GM21619 (cell line): Measurements from ENCODE around the gene AFF3.
"Not testable (repeated sequence)": the region's sequence is repeated elsewhere in the genome, so short reads cannot be mapped to it uniquely, and the experiment has no call there.

Source experiments
- ATAC-seq: cut with Tn5 transposase; IDR thresholded peaks from one replicate; pipeline ENCODE4 v1.9.1; 2021; ENCODE audit not compliant: unreplicated experiment

The AFF3 gene

DNA sequence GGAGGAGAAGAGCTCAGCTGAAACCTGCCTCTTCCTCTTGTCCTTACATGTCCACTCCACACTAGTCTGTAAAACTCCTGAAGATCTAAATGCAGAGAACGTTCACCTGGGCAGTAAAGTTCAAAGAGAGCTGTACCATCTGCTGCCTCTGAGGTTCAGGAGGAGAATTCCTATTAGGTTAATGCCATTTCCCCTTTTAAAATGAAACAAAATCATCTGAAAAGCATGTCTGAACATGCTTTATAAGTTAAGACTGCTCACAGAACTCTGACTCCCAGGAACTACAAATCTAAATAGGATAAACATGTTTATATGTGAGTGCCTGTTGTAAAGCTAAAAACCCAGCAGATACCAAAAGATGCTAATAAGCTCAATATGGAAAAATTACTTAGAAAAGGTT lies 164.4 kb downstream of the AFF3 start:
- ATAC-seq = no peak

DNA sequence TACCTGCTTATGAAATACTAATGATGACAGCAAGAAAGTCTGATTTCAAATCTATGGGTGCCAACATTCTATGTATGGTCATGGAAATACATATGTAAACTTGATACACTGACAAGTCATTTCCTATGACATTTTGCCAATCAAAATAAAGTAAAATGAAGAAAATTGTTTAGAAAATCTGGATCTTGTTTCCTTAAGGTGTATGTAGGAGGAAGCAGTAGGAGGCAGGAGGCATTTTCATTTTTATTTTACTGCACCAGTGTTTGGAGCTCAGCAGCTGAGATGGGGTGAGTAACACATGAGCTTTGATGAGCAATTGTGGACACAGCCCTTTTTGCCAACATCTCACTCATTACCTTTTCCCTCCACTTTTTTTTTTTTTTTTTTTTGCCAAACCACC lies 167.0 kb downstream of the AFF3 start:
- ATAC-seq = no peak

DNA sequence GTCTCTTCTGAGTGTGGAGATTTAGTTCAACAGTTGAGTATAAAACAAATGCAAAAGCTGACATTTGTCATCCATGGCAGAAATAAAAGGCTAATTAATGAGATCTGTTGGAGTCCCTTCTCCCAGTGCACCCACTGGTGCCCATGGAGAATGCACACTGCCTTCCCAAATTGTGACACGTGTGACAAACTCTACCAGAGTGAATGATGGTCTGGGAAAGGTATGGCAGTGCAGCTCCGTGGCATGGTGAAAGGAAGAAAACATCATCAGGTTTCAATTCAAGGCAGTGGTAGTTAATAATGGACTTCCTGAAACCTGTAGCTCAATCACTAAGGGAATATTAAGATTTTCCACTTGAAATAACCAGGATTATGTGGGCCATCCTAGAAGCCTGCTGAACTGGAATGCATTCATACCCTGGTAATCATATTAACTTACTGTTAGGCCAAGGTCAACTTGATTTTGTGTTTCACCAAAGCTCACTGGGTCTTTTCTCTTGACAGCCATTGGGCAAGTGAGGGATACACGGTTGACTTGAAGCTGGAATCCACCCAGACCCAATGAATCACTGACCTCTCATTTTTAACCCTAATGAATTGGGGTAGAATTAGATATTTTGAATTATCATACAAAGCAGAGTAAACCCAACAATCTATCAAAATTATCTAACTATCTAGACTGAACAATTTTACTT lies 167.6 kb downstream of the AFF3 start:
- no peak for ATAC-seq

DNA sequence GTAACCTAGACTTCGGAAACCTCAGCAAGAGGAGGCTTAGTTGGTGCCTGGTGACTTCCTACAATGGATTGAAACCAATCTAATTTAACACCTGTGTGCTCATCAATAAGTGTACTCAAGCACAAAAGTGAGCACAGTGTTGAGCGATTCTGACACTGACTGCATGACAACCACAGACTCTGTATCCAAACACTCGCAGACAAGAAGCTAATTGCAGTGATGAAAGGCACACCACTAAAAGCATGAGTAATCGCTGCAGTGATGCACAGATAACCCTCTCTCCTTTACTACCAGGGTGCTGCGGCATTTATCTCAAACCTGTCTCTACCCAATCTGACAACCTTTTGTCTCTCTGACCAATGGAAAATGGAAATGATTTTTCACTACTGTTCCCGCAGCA lies 168.1 kb downstream of the AFF3 start:
- ATAC-seq = no peak

DNA sequence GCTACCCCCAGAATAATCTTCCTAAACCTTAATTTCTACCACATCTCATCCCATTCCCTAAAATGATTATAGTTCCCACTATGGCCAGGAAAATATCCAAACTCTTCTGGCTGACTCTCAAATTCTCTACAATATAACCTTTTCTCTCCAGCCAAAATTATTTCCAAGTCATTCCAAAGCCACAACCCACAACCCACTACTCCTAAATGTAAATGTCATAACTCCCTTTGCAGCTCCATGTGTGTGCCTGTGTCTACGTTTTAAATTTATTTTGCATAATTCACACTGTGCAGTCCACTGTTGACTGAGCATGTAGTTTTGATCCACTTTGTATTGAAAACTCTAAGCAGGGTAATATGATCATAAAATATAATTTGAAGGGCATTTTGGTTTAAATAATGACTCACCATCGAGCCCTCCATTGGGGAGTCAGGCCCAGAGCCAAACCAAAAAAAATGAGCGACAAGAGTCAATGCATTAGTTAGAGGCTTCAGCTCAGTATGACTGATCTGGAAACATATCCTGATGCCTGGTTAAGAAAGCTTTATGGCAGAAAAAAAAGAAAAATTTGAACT lies 171.0 kb downstream of the AFF3 start:
- no peak for ATAC-seq

DNA sequence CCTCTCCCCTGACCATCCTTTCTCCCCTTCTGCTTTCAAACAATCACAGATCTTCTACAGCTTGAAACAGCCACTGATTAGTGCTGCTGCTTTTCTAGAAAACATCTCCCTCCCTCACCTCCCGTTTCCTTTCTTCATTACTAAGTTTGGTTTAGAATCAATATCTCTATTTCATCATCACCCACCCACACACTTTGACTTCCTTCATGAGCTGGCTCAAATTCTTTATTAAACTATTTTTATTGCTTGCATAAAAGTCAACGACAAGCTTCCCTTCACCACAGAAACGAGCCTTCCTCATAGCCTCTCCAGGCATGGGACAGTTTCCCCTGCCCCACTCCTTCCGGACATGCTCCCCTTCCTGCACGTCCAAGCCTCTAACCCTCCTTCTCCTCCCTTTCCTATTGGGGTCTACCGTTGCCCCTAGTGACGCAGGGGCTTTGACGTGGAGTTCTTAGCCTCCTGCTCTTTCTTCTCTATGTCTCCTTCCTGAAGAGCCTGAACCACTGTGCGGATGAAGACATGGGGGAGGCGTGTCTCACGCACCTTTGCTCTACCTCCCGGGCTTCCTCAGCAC lies 172.0 kb downstream of the AFF3 start:
- no peak for ATAC-seq

DNA sequence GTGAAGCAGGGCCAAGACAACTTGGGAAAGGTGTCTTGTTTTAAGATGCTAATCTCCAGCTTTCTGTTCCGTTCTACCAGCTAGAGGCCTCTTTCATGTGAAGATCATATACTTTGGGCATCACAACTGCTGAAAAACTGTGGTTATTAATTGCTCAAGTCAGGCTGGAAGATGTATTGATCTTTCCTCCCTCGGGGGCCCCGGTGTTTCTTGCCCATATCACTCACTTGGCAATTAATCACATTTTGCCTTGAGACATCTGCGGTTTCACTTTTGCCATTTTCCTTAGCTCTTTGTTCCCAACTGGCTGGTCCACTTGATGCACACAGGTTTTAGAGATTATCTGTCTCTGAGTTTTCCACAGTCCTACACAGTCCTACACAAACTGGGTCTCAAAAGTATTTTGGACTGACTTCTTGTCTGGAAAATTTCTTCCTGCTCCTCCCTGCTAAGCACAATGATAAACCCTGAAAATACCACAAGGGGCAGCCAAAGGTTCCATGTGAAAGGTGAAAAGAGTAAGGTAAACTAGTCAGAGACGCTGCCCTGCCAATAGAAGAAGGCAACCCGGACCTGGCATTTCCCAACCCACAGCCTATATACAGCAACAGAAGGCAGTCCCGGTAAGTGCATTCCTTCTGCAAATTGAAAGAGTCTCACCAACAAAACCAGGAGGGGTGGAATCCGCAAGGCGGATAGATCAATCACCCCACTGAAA lies 181.0 kb downstream of the AFF3 start:
- ATAC-seq = no peak

DNA sequence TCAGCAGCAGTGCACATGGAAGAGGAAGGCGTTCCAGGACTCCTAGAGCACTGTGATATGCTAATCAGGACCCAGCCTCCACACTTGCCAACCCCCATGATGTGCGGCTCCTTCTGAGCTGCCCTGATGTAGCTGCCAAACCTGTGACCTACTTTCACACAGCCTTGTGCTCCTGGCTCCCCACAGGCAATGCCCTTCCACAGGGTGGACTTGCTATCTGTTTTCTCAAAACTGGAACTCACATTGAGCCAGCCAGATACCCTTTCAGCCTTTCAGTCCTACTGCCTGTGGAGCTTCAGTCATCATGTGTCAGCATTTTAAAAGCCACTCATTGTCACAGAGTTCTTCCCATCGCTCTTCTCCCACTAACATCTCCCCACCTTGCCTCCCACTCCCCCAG lies 181.6 kb downstream of the AFF3 start:
- ATAC-seq = no peak

DNA sequence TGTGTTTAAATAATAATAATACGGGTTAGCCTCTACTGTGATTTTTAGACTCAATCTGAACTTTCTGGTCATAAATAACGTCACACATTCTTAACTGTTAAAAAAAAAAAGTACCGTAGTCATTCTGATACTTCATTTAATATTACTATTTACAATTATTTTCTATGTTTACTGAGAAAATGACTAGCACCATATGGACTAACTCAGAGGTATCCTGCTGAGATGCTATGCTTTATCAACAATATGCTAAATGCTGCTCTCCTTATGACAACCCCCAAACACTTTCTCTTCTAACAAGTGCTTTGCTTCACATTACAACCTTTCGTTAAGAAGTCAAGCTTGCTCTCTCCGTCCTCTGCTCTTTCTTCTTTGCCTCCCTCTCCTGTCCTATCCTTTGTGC lies 182.1 kb downstream of the AFF3 start:
- no peak for ATAC-seq

DNA sequence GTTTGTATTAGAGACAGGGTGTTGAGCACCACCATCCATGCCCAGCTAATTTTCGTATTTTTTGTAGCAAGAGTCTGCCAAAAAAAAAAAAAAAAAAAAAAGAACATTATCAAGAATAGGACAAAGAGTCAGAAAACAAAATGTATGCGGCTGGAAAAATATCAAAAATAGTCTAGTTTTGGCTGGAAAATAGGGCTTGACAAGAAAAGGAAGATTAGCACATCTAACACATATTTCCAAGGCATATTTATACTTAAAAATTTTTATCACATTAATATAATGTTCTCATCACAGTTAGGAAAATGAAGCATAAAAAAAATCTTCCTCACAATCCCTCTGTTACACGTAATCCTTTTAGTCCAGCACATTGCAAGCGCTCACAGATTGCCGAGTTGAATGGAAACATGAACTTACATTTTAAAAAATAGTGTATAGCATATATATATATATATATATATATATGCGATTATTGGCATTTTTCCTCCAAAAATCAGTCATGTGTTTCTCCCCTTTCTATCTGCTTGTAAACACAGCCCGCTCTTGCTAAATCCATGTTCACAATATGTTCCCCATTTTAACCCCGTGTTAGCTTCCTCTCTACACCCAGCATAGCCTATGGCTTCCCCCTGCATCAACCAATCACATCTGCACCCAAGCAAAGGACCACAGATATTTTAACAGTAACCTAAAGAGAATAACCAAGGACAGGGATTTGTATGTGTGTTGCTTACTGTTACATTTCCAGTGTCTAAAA lies 183.0 kb downstream of the AFF3 start:
- no peak for ATAC-seq

DNA sequence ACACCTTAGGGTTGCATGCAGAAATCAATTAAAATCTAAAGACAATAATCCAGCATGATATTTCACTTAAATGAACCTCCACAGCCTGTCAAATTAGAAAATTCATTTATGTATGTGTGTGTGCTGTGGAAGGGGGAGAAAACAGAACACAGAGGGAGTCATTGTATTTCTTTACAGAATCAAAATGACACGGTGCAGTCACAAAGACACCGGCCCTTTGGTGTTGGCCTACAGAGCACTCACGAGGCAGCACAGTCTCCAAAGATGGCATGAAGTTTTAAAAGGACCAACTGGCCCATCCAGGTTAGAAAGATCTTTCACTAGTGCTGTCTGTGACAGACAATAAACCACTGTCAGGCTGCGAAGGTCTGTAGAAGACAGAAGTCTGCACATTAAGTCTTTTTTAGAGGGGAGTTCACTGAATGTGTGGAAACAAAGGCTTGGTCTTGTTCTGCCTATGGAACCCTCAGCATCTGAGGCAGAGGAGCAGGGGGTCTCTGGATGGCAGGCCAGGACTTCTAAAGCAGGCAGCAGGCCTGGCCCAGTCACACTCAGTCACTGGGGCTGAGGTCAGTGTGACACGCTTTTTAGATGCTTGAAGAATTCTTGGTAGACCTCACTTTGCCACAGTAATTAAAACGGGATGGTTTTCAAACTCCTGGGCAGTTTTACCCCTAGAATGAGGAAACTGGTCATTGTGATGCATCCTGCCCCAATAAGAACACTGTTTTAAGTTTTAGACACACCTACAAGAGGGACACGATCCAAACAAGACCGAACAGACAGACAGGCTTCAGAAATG lies 184.9 kb downstream of the AFF3 start:
- no peak for ATAC-seq

DNA sequence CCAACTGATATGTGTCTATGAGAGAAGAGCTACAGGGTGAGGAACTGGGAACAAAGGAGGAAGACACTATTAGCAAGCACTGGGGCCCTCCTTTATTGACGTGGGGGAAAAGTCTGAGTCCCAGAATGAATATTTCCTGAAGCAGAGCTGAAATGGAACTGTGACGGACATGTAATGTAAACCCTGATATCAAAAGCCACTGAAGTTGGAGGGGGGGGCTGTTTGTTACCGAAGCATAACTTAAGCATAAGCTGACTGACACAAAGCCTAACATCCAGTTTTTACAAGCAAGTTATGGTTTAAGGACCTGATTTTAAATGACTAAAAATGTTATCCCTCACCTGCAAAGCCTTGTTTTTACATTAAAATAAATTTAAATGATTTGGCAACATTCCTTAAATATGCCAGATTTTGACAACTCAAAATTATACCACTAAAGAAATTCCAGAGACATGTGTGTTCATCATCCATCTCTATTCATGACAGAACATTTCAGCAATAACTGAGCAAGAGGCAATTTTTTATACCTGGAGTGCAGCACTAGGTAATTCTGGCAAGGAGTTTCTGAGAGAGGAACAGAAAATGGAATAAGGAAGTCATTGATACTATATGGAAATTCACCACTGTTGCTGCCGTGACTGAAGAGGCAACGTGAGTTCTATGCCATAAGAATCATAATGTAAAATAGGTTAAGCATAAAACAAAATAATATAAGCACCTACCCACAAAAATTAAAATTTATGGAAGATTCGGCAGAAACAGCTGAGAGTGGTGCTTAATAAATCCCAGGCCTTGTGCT lies 186.0 kb downstream of the AFF3 start:
- no peak for ATAC-seq

DNA sequence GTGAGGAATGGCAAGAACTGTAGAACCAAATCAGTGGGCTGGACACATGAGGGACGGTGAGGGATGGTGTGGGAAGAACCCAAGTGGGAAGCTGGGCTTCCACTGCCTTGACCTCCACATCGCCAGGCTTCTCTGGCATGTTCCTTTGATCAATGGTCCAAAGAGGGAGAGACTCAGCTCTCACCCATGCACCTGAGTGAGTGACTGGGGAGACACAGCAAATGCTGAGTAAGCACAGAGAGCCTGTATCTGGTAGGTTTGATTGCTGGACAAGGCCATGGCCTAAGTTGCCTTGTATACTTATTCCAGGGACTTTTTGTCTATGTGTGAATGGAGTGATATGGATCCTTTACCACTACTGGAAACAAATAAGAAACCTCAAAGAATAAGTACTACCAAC lies 188.6 kb downstream of the AFF3 start:
- ATAC-seq = no peak

DNA sequence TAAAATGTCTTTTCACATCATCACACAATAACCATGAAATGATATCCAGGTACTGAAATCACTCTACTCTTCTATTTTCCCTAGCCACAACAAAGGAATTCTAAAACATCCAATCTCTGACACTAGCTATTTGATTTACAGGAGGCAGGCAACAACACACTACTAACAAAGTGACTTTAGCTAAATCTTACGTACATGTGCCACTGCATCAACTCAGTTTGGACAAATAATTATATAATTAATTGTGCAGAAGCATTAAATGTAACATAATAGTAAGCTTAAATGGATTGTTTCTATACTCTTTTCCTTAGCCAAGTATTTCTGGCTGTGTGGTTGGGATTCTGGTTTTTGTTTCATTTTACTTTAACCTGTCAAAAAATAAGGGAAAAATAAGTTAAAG lies 192.4 kb downstream of the AFF3 start:
- no peak for ATAC-seq

DNA sequence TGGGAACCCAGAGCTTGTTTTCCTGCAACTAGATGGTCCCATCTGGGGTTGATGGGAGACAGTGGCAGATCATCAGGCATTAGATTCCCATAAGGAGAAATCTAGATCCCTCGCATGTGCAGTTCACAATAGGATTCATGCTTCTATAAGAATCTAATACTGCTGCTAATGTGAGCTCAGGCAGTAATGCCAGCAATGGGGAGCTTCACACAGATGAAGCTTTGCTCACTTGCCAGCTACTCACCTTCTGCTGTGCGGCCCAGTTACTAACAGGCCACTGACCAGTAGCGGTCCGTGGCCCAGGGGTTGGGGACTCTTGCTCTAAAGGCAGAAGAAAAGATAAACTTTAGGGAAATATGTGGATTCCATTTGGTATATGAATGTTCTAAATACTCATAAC lies 192.9 kb downstream of the AFF3 start:
- ATAC-seq = no peak

DNA sequence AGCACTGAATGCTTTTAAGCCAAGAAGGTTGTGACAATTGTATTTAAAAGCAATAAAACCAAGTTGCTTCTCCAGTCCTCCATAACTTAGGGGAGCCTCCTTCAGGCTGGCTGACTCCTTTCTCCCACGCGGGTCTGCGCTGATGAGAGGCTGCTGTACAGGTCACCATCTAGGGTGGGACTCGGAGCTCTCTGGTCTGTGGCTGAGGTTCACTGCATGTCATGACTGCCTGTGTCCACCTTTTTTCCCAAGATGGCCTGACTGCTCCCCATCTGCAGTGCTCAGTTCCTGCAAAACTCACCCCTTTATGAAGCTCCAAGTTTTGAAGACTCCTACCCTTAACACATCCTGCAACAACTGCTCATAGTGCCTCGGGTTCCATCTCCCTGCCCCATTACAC lies 194.4 kb downstream of the AFF3 start:
- no peak for ATAC-seq

DNA sequence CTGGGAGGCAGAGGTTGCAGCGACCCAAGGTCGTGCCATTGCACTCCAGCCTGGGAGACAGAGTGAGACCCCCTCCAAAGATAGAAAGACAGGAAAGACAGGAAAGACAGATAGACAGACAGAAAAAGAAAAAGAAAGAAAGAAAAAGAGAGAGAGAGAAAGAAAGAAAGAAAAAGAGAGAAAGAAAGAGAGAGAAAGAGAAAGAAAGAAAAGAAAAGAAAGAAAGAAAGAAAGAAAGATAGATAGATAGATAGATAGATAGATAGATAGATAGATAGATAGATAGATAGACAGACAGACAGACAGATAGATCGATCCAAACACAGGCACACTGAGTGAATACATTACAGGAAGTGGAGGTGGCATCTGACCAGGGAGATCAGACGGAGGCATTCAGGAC lies 195.0 kb downstream of the AFF3 start:
- ATAC-seq = not testable (repeated sequence)

DNA sequence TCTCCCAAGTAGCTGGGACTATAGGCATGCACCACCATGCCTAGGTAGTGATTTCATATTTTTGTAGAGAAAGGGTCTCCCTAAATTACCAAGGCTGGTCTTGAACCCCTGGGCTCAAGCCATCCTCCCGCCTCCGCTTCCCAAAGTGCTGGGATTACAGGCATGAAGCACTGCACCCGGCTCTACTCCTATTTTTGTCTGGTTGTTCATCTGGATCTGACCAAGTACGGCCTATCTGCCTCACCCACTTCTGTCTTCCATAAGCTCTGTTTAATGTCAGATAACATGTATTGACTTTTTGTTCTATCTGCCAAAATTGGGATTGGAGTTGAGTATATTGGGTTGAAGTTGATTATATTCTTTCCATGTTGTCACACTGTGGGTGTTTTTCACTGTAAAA lies 198.4 kb downstream of the AFF3 start:
- ATAC-seq = no peak

DNA sequence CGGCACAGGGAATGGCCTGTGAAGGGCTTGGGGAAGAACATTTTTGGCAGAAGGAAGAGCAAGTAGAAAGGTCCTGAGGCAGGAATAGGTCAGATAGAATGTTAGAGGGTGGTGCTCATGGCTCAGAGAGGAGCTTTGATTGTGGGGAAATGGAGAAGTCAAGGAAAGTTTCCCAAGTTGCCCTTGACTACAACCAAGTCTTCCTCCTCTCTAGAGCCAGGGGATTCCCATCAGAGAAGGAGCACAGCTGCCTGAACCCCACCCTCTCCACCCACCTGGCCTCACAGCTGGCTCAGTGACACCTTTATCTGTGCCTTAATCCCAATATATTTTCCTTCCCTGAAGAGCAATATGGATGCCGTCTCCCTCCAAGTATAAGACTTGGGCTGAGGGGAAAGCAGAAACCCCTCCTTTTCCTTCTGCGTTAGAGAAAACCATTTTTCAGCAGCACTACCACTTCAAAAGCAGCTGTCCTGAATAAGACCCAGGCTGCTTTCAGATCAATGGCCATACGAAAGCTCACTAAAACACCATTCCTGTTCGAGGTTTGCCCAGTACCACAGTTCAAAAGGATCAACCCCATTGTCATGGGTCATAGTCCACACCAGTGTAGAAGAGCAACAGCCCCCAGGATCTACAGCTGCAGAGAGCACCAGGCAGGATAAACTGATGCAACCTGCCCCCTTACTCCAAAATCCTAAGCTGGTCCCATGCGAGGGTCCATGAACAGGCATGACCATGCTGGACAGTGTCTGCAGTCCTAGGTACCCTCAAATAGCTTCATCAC lies 199.6 kb downstream of the AFF3 start:
- ATAC-seq = no peak
